Erythroblast (primary cell): ENCODE measurements around the gene MAS1L.

Source experiments
- GATA1 ChIP-seq: IDR thresholded peaks from 2 replicates; pipeline ENCODE4 v1.6.1; 2011; ENCODE audit warnings: low read depth, mild to moderate bottlenecking, control low read depth, low read length, moderate library complexity
- POLR2A ChIP-seq: IDR thresholded peaks from 2 replicates; pipeline ENCODE4 v1.6.1; 2011; ENCODE audit warnings: mild to moderate bottlenecking, low read length

- TF ChIP-seq POLR2A (no peak), GATA1 (no peak)
These were observed 18.8 kb upstream of the MAS1L start for GRCh38 chr6:29506446-29507067.
